22Rv1 (cell line): ENCODE results near the gene TBXT.

Experiments used
- ZFX ChIP-seq: fragments of 450-650 bp; IDR thresholded peaks from 2 replicates; pipeline ENCODE4 v1.6.1; 2017; ENCODE audit warnings: antibody characterized with exemption, borderline replicate concordance
- TF ChIP-seq, protein P1 (sequence below): fragments of 450-650 bp; IDR thresholded peaks from 2 replicates; pipeline ENCODE4 v1.5.1; 2017; ENCODE audit warnings: mild to moderate bottlenecking

DNA sequence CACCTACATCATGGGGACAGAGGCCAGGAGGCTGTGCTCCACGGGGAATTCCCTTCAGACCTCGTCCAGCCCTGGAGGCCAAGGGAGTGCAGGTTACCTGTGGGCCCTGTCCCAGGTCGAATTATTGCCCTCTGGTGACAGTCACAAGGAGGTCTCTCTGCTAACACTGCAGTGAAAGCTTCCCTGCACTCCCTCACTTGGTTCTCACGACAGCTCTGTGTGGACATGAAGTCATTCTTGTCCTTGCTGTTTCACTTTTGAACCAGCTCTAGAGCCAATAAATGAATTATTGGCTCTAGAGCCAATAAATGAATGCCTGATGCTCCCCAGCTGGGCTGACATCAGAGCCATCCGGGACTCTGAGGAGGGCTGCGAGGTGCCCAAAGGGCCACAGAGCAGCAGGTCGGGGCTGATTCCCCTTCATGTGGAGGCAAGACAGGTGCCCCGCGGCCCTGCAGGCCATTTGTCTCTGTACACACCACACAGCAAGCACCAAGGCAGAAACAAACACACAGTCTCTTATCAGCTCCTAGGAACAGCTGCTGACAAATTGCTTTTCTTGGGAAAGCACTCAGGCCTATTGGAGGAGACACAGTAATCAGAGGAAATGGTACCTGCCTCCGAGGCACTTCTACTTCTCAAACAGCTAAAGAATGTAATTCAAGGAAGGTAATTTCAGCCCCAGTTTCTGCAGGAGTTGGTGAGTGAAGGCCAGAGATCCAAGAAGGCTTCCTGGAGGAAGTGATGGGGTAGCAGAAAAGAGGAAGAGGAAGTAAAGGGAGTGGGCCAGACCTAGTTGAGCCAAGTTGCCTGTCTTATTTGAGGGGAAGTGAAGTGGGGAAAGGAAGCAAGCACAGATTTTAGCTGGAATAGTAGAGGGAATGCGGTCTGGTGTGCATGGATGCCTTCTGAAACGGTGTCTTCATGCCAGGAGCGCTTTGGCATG lies 27.5 kb upstream of the TBXT start:
- TF ChIP-seq, protein P1, sequence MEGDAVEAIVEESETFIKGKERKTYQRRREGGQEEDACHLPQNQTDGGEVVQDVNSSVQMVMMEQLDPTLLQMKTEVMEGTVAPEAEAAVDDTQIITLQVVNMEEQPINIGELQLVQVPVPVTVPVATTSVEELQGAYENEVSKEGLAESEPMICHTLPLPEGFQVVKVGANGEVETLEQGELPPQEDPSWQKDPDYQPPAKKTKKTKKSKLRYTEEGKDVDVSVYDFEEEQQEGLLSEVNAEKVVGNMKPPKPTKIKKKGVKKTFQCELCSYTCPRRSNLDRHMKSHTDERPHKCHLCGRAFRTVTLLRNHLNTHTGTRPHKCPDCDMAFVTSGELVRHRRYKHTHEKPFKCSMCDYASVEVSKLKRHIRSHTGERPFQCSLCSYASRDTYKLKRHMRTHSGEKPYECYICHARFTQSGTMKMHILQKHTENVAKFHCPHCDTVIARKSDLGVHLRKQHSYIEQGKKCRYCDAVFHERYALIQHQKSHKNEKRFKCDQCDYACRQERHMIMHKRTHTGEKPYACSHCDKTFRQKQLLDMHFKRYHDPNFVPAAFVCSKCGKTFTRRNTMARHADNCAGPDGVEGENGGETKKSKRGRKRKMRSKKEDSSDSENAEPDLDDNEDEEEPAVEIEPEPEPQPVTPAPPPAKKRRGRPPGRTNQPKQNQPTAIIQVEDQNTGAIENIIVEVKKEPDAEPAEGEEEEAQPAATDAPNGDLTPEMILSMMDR: no peak
- no peak for TF ChIP-seq ZFX
